ENCODE measurements around the gene EFEMP2.

The EFEMP2 gene

DNA sequence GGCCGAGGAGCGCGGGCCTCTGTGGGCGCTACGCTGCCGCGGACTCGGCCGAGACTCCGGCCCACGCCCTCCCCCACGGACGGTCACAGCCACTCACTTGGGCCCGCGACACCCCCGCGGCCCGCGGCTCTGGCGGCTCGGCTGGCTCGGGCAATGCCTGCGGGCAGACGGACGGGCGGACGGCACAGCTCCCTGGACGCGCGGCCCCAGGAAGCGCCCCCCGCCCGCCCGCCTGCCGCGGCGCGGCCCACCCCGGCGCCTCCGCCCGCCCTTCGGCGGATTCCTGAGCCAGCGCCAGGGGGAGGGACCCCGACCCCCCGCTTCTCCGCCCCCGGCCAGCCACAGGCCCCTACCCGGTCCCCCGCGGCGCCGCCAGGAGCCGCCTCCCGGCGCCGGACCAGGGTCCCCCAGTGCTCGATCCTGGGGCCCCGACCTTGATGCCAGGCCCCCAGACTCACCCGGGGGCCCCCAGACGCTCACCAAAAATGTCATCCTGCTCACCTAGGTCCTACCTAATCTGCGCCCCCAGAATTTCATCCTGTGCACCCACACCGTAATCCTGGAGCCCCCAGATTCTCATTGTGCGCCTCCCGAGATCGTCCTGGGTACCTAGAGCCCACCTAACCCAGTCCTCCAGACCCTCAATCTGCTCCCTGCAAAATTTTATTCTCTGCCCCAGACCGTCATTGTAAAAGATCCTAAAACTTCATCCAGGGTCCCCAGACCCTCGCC, at the start of gene EFEMP2:
TSS of gene EFEMP2 (minus strand) at position 215 of the 732 bp plus-strand sequence. CDS start 446 bp downstream, outside the sequence.
- peak; percentile 62 for DNase-seq

DNA sequence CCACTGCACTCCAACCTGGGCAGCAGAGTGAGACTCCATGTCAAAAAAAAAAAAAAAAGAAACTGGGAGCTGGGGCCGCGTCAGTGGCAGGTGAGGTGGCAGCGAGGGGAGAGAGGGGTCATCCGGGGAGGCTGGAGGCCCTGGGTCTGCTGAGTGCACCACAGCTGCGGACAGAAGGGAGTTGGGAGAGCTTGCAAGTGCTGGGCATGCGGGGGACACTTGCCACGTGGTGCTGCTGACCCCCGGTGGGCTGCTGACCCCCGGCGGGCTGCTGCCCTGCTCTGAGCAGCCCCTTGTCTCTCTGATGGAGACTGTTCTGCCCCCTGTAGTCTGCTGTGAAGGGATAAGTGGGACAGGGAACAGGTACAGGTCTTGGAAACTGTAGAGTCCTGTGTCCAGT, 49.3 kb upstream of the EFEMP2 start:
- DNase-seq, result no peak

DNA sequence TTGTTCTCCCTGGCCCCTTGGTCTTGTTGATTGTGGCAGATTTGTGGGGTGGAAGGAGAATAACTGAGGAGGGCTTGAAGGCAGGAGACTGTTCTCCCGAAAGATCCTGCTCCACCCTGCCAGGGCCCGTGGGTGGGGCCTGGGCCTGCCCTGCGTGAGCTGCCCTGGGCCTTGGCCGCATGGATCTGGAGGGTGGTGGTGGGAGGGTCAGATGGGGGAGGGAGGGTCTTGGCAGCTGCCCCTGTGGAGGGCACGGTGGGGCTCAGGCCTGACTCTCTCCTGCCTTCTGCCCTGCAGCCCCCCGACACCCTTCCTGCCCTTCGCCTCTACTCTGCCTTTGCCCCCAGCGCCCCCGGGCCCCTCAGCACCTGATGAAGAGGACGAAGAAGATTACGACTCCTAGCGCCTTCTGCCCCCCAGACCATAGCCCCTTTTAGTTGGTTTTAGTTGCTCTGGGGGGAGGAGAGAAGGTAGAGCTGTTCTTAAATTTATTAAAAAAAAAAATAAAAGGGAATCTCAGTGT, 48.5 kb upstream of the EFEMP2 start:
- no peak for DNase-seq

DNA sequence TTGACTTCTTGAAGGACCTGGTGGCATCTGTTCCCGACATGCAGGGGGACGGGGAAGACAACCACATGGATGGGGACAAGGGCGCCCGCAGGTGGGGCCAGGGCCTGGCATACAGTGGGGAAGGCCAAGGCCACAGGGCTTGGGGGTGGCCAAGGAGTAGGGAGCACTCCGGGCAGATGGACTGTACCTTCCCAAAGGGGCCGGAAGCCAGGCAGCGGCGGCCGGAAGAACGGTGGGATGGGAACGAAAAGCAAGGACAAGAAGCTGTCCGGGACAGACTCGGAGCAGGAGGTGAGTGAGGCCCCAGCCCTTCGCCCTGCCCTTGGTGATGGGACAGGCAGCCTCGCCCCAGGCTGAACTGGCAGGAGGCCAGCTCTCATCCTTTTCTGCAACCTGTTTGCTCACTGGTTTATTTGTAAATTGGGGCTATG, 47.8 kb upstream of the EFEMP2 start:
- no peak for DNase-seq

DNA sequence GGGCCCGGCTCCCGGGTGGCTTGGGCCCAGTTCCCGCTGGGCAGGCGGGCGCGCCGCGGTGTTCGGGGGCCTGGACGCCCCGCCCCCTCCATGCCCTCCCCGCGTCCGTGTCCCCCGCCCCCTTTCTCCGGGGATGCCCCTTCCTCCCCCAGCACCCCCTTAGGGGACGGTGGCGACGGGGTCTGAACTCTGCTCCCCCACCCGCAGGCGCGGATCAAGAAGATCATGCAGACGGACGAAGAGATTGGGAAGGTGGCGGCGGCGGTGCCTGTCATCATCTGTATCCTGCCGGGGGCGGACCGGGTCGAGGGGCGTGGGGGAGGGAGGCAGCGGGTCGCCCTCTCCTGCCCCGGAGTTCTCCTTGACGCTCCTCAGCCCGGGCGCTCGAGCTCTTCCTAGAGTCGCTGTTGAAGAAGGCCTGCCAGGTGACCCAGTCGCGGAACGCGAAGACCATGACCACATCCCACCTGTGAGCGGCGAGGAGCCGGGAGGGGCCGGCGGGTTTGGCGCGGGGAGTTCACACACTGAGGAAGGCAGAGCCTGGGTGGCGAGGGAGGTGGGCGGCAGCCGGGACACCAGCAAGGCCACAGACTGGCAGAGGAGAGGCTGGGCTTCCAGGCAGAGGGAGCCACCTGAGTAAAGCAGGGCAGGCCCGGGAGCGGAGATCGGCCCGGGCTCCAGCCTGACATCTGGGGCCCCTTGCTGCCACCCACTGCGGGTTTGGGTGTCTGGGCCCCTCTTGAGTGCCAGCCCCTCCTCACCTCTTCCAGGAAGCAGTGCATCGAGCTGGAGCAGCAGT, 47.2 kb upstream of the EFEMP2 start:
- peak; percentile 66 for DNase-seq

DNA sequence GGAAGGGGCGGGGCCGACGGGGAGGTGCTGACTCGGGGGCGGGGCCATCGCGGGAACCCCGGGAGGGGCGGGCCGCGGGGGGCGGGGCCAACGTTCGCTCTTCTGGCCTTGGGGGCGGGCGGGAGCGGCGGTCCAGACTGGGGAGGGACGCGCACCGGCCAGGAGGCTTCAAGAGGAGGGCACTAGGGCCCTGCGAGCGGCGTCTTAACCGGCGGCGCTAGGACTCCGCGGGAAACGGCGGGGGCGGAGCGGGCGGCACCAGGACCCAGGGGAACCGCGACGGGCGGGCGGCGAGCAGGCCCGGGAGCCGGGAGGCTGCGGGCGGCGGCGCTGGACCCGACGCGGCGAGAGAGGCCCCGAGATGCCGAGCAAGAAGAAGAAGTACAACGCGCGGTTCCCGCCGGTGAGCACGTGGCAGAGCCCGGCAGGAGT, 46.6 kb upstream of the EFEMP2 start, which contains the start of gene DRAP1:
TSS of gene DRAP1 (plus strand) at position 286 of the 432 bp plus-strand sequence. CDS start at position 362, 76 bp downstream.
- DNase-seq, result peak; percentile 99

DNA sequence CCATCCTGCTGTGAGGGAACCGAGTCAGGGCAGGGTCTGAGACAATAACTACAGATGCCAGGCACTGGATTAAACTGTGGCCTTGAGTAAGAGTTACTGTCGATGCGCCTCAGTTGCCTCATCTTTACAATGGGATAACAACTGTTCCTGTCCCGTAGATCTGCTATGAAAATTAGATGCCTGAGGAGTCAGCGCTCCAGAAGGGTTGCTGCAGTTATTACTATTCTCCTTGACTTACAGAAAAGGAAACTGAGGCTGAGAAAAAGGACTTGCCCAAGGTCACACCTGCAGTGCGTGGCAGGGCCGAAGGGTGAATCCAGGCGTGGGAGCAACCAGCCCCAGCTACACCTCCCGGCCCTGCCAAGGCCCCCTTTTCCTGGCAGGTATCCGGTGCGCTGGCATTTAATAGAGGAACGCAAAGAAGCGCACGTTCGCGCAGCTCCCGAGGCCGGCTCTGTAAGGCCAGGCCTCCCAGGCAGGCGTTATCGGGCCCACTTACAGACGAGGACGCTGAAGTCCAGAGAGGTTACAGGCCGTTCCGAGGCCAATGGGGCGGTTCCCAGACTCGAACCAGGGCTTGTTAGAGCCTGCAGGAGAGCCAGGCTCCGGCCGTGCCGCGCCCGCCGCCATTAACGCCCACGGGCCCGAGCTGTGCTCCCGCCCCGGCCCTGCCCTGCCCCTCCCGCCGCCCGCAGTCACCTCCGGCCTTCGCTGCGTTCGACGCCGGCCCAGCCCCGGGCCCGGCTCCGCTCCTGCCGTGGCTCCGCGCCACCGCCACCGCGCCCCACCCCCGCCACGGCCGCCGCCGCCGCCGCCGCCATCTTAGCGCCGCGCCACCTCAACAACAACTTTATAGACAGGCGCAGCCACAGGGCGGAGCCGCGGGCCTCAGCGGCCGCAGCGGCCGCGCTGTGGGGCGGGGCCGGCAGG, 45.9 kb upstream of the EFEMP2 start, which contains the start of gene C11orf68:
TSS of gene C11orf68 (minus strand) at position 852 of the 930 bp plus-strand sequence. CDS start at position 821, 31 bp downstream.
- peak; percentile 67 for DNase-seq

DNA sequence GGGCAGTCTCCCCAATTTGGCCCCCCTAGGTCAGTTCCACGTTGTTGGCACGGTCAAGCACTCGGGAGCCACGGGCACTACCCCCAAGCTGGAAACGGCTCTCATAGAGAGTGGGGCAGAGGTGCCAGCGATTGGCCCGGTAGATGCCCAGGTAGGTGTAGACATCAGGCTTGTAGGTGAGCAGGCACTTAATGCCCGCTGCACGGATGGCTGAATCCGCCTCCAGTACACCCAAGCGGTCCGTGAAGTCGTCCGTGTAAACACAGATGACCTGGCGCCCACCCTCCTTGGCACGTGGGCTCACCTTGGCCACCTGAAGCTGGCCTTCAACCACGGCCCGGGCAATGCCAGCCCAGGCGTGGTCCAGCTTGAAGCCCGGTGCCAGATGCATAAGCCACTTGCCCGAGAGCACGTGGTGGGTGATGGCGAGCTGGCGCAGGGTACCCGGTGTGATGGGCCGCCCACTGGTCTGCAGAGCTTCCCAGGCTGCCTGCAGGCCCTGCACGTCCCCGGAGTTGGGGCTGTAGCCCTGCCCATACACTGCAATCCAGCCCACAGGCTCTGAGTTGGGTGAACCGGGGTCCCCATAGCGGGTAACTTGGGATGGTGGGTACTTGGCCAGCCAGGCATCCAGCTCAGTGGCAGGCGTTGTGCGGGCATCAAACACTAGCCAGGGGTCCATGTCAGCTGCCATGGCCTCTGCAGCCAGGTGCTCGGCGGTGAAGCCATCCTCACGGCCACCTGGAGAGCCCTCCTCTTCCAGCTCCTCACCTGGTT, 45.0 kb upstream of the EFEMP2 start:
- no peak for DNase-seq

DNA sequence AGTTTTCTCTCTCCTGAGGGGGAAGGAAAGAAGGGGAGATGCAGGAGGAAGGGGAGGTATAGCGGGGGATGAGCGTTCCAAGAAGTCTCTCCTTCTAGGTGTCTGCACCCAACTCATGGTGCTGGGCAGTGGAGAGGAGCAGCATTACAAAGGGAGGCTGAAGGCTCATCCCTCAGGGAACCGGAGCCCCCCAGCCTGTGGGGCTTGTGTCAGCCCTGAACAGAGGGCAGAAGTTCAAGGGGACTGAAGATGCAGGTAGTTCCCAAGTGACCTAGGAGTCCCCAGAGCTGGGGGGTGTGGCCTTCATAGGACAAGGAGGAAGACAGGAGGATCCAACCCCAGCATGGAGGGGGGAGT, 44.5 kb upstream of the EFEMP2 start:
- DNase-seq, result no peak

DNA sequence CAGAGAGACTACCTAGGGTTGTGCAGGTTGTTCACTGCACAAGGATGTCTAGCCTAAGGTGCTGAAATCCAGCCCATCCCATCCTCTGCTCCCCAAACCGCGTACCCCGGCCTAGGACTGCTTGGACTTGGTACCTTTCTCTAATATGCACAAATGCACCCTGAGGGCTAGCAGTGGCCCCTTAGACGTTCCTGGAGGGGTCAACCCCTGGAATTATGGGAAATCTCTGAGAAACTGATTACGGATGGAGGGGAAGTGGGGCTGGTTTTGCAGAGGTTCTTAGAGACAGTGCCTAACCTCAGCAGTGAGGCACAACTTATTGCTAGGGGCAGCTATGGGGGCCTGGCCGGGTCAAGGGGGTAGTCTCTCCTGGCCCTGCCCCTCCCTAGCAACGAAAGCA, 43.8 kb upstream of the EFEMP2 start:
- DNase-seq, result no peak

DNA sequence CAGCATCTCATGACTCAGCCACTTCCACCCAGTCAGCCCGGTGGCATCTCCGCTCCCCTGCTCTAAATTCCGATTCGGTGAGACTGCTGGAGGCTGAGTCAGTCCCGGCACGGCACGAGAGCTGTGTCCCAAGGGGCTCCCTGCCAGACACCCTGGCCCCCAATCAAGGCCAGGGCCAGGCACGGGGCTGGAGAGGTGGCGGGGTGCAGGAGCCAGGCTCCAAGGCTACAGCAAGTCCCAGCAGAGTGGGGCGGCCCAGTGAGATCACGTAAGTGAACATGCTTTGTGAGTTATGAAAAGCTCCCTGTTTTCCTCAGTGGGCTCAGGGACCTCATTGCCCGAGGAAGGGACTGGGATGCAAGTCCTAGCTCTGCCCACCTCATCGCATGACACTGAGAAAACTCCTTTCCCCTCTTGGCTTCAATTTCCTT, 43.2 kb upstream of the EFEMP2 start:
- DNase-seq, result peak; percentile 36

DNA sequence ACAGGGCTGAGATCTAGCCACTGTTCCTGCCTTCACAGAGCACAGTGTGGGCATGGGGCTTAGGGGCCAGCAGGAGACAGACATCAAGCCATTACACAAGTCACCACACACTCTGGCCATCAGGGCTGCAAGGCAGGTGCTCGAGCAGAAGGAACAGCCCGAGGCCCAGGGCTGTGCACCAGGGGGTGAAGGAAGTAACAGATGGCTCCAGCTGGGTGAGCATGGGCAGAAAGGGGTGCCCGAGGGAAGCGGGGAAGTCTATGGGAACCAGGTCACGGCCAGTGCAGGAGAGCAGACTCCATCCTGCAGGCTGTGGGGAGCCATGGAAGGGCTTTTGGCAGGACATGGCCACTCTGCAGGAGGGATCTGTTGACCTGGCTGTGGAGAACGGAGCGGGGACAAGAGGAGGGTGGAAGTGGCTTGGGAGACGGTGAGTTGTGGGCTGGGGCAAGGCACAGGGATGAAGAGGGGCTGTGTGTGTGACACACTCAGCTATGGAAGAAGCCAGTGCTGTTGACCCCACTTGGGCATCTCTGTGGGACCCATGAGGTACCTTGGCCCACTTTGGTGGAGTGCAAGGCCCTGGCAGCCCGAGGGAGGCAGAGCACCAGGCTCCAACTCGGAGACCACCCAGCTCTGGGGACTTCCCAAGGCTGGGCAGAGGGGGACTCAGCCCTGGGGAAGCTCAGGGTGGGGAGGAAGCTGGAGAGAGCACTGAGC, 42.7 kb upstream of the EFEMP2 start:
- DNase-seq, result peak; percentile 54

DNA sequence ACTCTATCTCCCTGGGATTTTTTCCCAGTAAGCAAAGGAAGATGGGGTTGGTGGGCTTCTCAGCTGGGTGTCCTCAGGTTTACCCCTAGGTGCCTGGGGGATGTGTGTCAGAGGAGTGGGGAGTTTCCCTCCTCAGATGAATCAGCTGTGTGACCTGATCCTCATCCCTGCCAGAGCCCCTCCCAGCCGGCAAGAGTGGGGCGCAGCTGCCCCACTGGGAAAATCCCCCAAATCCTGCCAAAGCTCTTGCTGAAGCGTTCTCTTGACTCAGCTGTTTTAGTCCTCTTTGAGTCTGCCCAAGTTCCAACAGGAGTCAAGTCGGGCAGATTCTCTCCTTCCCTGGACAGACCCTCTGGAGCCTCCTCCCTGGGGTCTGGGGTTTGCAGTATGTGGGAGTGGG, 40.2 kb upstream of the EFEMP2 start:
- no peak for DNase-seq

DNA sequence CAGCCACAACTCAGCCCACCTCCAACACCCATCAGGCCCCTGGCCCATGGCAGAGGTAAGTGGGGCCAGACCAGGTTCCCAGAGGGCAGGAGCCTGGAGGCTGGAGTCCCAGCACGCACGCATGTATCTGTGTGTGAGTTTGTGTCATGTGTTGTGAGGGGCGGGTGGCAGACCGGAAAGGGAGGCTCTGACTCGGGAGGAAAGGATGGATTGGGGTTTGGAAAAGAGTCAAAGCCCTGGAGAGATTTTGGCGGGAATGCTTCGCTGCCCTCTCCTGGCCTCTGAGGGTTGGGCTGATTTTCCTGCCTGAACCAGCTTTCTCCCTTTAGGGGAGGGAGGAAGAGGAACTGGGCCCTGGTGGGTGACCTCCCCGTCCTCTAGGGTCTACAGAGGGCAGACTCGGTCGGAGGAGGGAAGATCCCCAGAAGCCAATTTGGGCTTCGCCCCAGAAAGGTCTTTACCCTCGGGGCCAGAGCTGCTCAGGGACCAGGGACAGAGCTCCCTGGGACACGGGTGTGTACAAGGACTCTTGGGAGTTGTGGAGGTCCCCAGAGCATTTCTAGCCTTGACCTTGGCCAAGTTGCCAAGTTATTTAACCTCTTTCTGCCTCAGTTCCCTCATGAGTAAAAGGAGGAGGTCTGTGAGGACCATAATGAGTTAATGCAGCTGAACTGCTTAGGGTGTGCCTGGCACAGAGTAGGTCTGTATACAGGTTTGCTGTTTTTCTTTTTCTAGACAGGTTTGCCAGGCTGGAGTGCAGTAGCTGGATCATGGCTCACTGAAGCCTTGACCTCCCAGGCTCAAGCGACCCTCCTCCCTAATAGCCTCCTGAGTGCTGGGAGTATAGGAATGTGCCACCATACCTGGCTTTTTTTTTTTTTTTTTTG, 39.3 kb upstream of the EFEMP2 start:
- peak; percentile 77 for DNase-seq

DNA sequence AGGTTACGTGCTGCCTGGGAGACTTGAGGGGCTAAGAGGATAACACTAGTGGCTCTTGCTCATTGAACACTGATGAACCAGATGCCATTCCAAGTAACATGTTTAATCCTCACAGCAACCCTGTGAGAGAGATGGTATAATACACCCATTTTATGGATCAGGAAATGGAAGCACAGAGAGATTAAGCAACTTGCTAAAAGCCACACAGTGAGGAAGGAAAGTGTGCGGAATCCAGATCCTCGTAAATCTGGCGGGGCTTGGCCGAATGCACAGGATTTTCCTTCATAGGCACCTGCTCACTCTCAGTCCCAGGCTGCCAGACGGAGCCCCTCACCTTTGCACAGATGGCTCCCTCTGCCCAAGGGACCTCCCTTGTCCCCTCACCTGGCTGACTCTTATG, 35.3 kb upstream of the EFEMP2 start:
- DNase-seq, result no peak

DNA sequence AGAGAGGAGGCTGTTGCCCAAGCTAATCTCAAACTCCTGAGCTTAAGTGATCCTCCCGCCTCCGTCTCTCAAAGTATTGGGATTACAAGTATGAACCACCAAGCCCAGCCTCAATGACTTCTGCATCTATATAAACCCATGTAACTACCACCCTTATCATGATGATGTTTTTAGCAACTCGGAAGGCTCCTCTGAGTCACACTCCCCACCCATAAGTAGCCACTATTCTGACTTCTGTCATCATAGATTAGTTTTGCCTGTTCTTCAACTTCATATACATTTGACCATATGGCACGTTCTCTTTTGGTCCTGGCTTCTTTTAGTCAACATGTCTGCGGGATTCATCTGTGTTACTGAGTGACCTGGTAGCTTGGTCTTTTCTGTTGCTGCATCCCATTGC, 34.0 kb upstream of the EFEMP2 start:
- no peak for DNase-seq

DNA sequence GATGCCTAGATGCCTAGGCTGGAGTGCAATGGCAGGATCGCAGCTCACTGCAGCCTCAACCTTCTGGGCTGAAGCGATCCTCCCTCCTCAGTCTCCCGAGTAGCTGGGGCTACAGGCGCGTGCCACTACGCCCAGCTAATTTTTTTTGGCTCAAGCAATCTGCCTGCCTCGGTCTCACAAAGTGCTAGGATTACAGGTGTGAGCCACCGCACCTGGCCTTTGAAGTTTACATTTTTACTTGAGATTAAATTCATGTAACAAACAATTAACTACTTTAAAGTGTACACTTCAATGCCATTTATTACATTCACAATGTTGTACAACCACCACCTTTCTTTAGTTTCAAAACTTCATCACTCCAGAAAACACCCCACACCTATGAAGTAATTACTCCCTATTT, 31.1 kb upstream of the EFEMP2 start:
- no peak for DNase-seq

DNA sequence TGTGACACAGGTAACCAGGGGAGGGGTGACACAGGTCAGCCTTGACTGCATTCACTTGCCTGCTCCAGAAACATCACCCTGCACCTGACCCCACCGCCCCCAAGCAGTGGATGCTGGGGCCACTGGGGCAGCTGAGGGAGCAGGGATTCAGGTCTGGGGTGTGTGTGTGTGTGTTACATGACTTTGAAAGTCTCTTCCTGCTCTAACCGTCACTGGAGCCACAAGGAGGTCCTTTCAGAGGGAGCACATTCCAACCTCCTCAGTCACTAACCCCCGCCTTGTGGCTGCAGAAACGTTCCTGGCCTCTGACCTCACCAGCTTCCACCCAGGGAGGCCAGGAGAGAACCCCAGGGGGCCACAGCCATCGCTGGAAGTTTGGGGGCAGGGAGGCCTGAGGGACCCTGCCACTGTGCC, 30.5 kb upstream of the EFEMP2 start:
- peak; percentile 33 for DNase-seq

DNA sequence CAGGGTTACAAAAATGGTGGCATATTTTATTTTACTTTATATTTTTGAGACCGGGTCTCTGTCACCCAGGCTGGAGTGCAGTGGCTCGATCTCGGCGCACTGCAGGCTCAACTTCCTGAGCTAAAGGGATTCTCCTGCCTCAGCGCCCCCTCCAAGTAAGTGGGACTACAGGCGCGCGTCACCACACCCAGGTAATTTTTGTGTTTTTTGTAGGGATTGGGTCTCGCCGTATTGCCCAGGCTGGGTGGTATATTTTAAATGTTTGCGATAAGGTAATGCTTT, 28.2 kb upstream of the EFEMP2 start:
- DNase-seq, result no peak
